HG03139 (cell line): ENCODE results near the gene TSPAN9.

ENCODE experiments used
- ATAC-seq: cut with Tn5 transposase; IDR thresholded peaks from one replicate; pipeline ENCODE4 v1.9.1; 2021; ENCODE audit not compliant: unreplicated experiment

TSPAN9 gene

GRCh38 chr12:3075315-3075714 lies 1.9 kb upstream of the TSPAN9 start:
- no peak for ATAC-seq

DNA sequence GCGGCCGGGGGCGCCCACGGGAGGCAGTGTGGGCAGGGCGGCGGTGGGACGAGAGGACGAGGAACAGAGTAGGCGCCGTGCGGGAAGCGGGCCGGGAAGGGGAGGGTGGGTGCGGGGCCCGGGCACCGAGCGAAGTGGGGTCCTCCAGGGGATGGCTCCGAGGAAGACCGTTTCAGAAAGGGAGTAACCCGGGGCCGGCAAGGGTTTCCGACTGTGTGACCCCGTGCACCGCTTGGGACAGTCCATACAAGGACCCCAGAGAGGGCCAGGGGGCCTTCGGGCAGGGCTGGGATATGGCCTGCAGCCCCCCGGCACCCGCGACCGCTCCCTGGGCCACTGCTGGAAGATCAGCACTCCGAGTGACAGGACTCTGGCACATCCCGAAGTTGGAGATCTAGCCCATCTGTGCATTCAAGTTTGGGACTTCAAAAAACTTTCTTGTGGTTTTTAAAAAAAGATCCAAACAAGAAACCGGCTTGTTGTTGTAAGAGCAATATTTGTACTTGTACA lies 448 bp downstream of the TSPAN9 start:
- no peak for ATAC-seq

DNA sequence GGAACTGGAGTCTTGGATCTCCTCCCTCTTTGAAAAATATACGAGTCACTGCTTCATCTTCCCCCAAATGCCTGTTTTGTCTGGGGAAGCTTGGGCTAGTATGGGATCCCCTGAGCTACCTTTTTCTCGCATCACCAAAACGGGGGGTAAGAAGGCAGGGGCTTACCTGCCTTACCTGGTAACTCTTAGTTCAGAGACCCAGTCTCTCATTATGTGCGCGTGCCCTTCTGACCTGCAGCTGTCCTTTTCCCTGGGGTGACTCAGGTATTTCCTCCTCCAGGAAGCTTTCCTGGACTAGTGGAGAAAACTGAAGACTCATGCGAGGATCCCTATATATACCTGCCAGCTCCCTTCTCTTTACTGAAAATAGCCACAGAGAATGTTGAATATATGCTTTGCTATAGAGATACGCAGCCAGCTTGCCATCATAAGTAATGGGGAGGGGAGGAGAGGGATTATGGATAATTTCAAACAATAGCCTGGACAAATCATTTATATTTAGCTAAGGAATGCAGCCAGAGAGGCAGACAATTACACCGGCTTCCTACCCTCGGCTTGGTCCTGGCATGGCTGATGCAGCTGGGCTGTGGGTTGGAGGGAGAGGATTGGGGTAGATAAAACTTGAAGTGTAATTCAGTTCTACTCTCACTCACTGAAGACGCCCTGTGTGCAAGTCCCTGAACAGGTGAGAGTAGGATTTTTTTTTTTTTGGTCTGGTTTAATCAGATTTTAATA lies 1.1 kb downstream of the TSPAN9 start:
- ATAC-seq = no peak

GRCh38 chr12:3081091-3081490 lies 3.9 kb downstream of the TSPAN9 start:
- ATAC-seq = no peak

DNA sequence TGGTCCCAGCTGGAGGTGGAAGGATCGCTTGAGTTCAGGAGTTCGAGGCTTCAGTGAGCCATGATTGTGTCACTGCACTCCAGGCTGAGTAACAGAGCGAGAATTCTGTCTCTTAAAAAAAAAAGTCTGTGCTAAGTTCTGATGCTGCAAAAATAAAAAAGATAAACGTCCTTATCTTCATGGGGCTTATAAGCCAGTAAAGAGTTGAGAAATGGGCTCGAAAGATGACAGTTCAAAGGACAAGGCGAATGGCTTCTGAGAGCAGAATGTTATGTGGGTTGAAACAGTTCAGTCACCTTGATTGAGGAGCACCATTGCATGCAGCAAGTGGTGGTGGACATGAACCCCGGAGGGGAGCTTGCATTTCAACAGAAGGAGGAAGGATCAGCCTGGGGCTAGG lies 4.7 kb downstream of the TSPAN9 start:
- no peak for ATAC-seq

GRCh38 chr12:3083241-3083920 lies 6.2 kb downstream of the TSPAN9 start:
- no peak for ATAC-seq

GRCh38 chr12:3083921-3084347 lies 6.8 kb downstream of the TSPAN9 start:
- no peak for ATAC-seq

DNA sequence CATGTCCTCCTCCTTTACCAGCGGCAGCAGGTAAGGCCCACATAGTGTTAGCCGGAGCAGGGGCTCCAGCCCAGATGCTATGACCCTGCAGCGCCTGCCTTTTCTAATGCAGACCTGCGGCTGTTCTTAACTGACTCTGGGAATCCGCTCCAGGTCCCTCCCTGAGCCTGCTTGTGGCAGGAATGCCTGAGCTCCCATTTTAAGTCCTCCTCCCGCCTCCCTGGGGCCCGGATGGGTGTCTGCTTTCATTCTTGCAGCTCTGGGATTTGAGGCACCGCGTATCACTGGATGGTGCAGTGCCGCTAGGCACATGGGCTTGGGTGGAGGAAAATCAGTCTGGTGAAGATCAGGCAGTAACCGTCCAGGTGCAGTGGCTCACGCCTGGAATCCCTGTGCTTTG lies 7.6 kb downstream of the TSPAN9 start:
- ATAC-seq = no peak

DNA sequence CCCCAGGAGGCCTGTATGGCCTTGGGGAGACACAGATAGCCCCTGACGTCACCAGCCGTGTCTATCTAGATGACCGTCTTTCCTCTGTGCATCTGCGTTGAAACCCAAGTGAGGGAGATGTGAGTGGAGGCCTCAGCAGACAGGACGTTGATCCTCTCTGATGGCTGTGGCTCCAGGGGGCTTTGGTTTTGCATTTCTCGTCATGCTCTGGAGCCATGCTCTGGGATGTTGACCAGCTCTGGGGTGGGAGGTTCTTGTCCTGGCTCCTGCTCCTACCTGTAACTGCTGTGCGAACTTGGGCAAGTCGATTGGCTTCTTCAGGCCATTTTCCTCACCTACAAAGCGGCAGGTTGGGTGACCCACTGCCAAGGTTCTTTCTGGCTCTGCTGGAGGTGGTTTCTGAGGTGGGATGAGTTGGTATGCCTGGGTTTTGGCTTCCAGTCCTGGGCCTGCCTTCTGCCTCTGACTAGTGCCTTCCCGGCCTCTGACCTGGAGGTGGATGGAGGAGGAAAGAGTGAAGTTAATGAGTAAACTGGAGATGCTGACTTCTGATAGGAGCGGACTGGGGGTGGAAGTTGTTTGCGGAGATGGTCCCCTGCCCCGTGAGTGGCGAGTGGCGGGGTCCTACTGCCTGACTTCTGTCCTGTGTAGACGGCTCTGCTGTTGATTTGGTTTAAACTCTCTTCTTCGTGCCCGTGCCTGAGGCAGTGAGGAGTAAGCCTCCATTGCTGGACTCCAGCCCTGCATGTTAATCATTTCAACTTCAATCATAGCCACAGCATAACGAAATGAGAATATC lies 8.4 kb downstream of the TSPAN9 start:
- no peak for ATAC-seq

DNA sequence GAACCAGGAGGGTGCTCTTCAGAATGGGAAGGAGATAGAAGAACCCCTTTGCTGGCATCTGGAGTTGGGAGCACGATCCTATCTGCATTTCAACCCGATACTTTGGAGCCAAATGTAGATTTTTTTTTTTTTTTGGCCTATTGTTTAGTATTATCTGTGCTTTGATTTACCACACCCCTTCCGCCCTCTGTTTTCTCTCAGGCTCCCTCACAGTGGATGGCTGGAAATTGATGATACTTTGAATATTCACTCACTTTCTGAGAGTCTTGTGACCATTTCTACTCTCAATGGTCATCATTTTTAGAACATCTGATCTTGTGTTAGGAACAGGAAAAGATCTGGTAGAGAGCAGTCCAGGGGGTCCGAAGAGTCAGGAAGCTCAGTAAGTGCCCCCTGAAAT lies 9.0 kb downstream of the TSPAN9 start:
- no peak for ATAC-seq

GRCh38 chr12:3086729-3087323 lies 9.6 kb downstream of the TSPAN9 start:
- ATAC-seq = no peak

DNA sequence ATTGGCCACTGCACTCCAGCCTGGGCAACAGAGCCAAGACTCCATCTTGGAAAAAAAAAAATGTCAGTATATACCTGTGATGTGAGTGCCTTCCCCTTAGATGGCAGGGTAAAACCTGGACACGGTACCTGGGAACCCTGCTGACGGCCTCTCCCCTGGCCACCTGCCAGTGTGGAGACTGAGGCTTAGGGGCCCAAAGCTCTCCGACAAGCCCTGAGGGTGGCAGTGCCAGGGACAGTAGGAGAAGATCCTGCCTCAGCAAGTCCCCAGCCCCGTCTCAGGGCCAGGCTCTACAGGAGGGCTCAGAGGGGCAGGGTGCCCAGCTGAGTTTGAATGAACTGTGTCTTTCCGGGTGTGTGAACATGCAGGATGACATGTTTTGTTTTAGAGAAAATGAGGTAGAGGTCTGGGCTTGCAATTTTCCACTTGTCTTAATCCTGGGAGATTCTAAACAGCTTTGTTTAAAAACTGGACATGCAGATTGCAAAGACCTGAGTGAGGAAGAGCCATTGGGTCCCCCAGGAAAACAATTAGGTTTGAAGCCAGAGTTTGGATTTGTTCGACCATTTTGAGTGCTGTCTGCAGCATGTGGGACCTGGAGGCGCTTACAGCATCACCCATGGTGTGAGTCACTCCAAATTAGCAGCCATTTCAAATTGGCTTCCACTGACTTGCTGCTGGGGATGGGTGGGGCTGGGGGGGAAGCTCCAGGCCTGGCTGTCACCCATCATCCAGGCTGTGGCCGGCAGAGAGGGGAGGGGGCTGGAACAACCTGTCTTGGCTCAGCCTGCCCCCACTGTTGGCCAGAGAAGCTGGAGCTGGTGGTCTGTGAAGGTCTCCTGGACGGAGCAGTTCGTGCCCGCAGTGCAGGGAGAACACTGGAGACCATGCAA lies 10.8 kb downstream of the TSPAN9 start:
- ATAC-seq = no peak

- ATAC-seq = no peak
Measured at GRCh38 chr12:3089588-3089987, 12.4 kb downstream of the TSPAN9 start.

- ATAC-seq = no peak
Measured at GRCh38 chr12:3090240-3091037, 13.3 kb downstream of the TSPAN9 start.

- no peak for ATAC-seq
Measured at GRCh38 chr12:3091038-3091319, 13.8 kb downstream of the TSPAN9 start.

DNA sequence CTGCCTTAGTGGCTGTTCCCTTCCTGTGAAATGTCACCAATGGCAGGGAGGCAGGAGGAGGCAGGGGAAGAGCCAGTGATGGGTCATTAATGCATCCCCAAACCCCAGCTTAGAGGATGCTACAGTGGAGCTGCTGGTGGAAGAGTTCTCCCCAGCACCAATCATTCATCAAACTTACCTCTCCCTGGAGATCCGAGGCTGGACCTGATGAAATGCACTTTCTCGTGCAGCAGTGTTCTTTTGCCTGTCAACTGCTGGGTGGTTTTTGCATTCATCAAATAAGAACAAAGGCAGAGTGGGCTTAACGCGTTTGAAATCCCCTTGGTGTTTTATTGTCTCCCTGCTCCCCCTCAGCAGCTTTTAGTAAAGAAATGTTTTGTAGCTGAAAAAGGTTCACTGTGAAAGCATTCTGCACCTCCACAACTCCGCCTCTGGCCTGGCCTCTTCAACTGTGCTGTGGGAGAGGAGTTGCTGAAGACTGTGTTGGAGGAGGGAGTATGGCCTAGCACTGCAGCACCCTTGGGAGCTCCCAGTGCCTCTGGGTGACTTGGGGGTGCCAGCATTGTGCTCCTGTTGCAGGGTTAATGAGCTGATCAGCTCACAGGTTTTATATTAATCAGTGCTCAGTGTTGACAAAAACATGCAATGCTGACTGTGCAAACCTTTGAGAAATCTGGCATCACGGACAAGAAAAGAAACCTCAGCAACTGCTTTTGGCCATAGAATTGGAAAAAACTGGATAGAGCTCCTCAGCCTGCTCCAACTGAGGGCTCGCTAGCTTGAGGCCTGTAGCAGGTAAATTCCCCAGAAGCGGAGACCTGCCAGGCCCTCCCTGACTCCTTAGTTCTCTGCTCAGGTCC lies 14.4 kb downstream of the TSPAN9 start:
- ATAC-seq = no peak

- ATAC-seq = no peak
Measured at GRCh38 chr12:3092764-3093163, 15.6 kb downstream of the TSPAN9 start.

DNA sequence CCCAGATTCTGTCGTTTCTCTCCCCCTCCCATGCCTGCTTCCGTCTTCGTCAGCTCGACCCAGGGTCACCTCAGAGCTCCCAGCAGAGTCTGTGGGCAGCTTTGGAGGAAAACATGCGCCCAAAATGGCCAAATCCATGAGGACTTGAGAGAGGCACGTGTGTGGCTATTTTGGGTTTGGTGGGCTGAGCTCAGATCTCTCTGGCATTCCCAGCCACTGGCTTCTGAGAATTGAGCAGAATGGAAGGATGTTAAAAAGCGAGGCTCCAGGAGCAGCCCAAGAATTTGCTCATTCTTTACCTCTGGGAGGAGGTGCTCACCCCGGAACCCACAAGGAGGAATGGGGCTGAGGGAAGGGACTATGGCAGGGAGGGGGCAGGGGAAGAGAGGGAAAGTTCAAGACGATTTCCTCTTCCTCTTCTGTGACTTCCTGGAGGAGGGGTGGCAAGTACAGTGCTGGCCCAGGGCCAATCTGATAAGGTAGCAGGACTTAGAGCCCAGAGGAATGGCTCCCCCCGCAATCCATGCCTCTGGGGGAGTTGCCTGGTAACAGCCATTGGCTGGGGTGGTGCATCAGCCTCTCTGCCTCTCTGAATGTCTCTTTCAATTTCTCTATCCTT lies 20.1 kb downstream of the TSPAN9 start:
- no peak for ATAC-seq
